ENCODE measurements around the gene SLC25A44.

DNA sequence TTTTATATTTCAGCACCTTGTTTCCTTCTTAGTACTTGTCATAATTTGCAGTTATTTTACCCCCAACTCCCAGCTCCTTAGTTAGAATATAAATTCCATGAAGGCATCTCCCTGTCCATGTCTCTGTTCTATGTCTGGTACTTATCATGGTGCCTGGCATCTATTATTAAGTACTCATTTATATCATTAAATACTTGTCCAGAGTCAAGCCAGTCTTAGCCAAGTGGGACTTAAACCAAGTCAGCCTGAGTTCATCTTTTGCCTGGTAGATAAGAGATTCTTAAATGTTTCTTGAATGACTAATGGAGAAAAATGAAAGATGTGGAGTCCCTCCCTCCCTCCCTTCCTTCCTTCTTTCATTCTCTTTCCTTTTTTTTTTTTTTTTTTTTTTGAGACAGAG, 9.4 kb downstream of the SLC25A44 start:
- TF ChIP-seq POLR2A (IDR thresholded peaks at IDR 0.05; ENCODE audit: low read depth, low read length) (no peak), POLR2AphosphoS5 (IDR thresholded peaks at IDR 0.05; ENCODE audit: low read depth, low read length) (no peak), TAF1 (IDR thresholded peaks at IDR 0.05; ENCODE audit: borderline replicate concordance, low read depth, low read length) (no peak)
